ENCODE results near the gene TXNL4B. TPM values are rescaled to one million over a fixed set of nuclear protein-coding genes. Genes with fewer than 3 reads are reported as not detected.

TXNL4B gene
- total and polyA plus RNA-seq, 10 of the 15 experiments (the other 5 are each of a cell fraction or from before 2014, with no cell fraction given): 11.1 to 24.0 (median 15.9) TPM

DNA sequence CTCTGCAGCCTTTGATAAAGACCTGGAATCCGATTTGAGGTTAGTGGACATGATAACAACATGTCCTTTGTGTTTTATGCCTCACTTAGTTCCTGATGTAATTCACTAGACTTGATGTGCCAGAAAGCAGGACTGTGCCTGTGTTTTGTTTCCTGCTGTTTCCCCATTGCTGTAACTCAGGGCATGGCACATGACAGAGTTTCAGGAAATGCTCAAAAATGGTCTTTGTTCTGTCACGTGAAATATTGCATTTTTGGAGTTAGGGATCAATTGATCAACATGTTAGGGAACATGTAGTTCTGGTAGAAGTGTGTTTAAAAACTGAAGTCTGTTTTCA, 33.0 kb upstream of the TXNL4B start:
- H3K27ac ChIP-seq (ENCODE audit: control insufficient read depth, insufficient read depth): no peak overlapping the region
- no peaks in the 10 kb centered on the region; the same call in 1 of the 2 replicates for H3K4me1 ChIP-seq (ENCODE audit: control insufficient read depth, insufficient read depth, low read length)
- no peaks in the 10 kb centered on the region for H3K9me3 ChIP-seq (replicated peaks; ENCODE audit: control insufficient read depth, insufficient read depth, low read length)
- H2AFZ ChIP-seq (ENCODE audit: control insufficient read depth, low read depth, low read length): no peak overlapping the region
- intact Hi-C loops (cut with micrococcal nuclease; ENCODE audit: unreplicated experiment) (loop anchor here (5.0 to 10.0 kb wide), 3 partner anchors 118 to 1406 kb away; no protein-coding TSS in a partner anchor), in situ Hi-C loops (cut with MboI) (loop anchor here (10.0 kb wide), 1 partner anchor 1828 kb away; no protein-coding TSS in a partner anchor)
- FAIRE-seq (no peak), DNase-seq (ENCODE audit: low read depth, low spot score) (no peak), ATAC-seq (no peak)
- H3K9ac ChIP-seq (ENCODE audit: control insufficient read depth, insufficient read depth, low read length): no peak overlapping the region
- POLR2A ChIA-PET: no interaction called here
- H4K20me1 ChIP-seq (ENCODE audit: control insufficient read depth, insufficient read depth): no peaks in the 10 kb centered on the region
- H3K27me3 ChIP-seq (replicated peaks in 1 of 2; ENCODE audit: control insufficient read depth in 2 of 2, insufficient read depth in 2 of 2, low read length in 1 of 2): no peaks in the 10 kb centered on the region
- no peaks in the 10 kb centered on the region for H3K79me2 ChIP-seq (ENCODE audit: control insufficient read depth, insufficient read depth, low read length)
- H3K4me3 ChIP-seq: no peak overlapping the region
- BruUV-seq (replicated peaks): no TSS peak
- no peaks in the 10 kb centered on the region for H3K36me3 ChIP-seq (ENCODE audit: control insufficient read depth in 2 of 2, insufficient read depth in 2 of 2, low read length in 1 of 2)
- SMC1A ChIA-PET (ENCODE audit: uncharacterized antibody, unreplicated experiment): interaction anchor here (1.0 to 4.9 kb wide), 3 partner anchors 95 to 340 kb away, joined by 4 to 38 read pairs (median 5); no protein-coding TSS in a partner anchor
- RAD21 ChIA-PET (ENCODE audit: unreplicated experiment): no interaction called here
- TF ChIP-seq FOXK2 (IDR thresholded peaks at IDR 0.05) (no peak), SKIL (IDR thresholded peaks at IDR 0.05; ENCODE audit: low read depth, poor library complexity, severe bottlenecking) (no peak), ZNF207 (IDR thresholded peaks at IDR 0.05; ENCODE audit: borderline replicate concordance) (no peak)
- TF ChIP-seq, protein P1, sequence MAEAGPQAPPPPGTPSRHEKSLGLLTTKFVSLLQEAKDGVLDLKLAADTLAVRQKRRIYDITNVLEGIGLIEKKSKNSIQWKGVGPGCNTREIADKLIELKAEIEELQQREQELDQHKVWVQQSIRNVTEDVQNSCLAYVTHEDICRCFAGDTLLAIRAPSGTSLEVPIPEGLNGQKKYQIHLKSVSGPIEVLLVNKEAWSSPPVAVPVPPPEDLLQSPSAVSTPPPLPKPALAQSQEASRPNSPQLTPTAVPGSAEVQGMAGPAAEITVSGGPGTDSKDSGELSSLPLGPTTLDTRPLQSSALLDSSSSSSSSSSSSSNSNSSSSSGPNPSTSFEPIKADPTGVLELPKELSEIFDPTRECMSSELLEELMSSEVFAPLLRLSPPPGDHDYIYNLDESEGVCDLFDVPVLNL (IDR thresholded peaks at IDR 0.05; ENCODE audit: low read depth, low read length): no peak
- CTCF ChIA-PET: interaction anchor here (0.8 to 4.5 kb wide), 3 partner anchors 24 to 341 kb away, joined by 4 to 92 read pairs (median 4); no protein-coding TSS in a partner anchor
- H3K4me2 ChIP-seq (ENCODE audit: control insufficient read depth, insufficient read depth): no peak overlapping the region
- WGBS (ENCODE audit: insufficient coverage, insufficient replicate concordance, low lambda C conversion rate, missing lambda C conversion rate): 16% methylated on average over 2 of the region's 2 CpGs
